SH-SY5Y (cell line): ENCODE results near the gene RPS6KC1.

Source experiments
- GATA2 ChIP-seq: IDR thresholded peaks from 2 replicates; pipeline ENCODE4 v1.6.1; 2011; ENCODE audit warnings: mild to moderate bottlenecking, low read depth, low read length
- GATA3 ChIP-seq: IDR thresholded peaks from 2 replicates; pipeline ENCODE4 v1.6.1; 2011; ENCODE audit warnings: low read depth, mild to moderate bottlenecking, low read length, moderate library complexity

GRCh38 chr1:213186168-213186567, 135.1 kb downstream of the RPS6KC1 start:
- TF ChIP-seq GATA3 = no peak
- no peak for TF ChIP-seq GATA2
